Esophagus mucosa (tissue), 1 donor: ENCODE measurements around the gene ASIC4. TPM values are rescaled to one million over a fixed set of nuclear protein-coding genes. Genes with fewer than 3 reads are reported as not detected.

ENCODE experiments used
- ATAC-seq: fragments of 200-7000 bp; cut with Tn5 transposase; one replicate; pipeline ENCODE4 v1.9.1; 2020
- total RNA-seq: library from RNA; stranded (reverse); gene quantifications from one replicate; pipeline ENCODE4 v1.2.4, GENCODE V29; 2023
- donor health status: DM: yes; HTN: yes; CAD: no.

The ASIC4 gene
- total RNA-seq, 1 donor from 2014 or later, result not detected

- ATAC-seq, result peak; percentile 92
Measured at GRCh38 chr2:219498280-219499057, 15.8 kb upstream of the ASIC4 start, which contains the start of gene GMPPA. GMPPA (plus strand) TSS chr2:219498891; CDS start chr2:219499976, 1,085 bp downstream.

DNA sequence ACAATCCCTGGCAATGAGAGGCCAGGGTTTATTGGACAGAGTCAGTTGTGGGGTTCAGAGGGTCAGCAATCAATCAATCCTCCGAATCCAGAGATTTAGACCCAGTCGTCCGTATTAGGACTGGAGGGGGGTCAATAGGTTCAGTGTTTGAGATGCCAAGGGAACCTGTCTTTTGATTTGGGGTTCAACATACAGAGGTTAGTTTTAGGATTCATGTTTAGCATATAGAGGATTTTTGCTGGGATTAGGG lies 15.3 kb upstream of the ASIC4 start:
- ATAC-seq, result no peak

- ATAC-seq, result no peak
Measured at GRCh38 chr2:219499555-219499954, 14.7 kb upstream of the ASIC4 start.

- no peak for ATAC-seq
Measured at GRCh38 chr2:219500135-219500534, 14.1 kb upstream of the ASIC4 start.

- ATAC-seq, result no peak
Measured at GRCh38 chr2:219501849-219502248, 12.4 kb upstream of the ASIC4 start.

- ATAC-seq, result no peak
Measured at GRCh38 chr2:219502618-219503017, 11.7 kb upstream of the ASIC4 start.

GRCh38 chr2:219505585-219505984 lies 8.7 kb upstream of the ASIC4 start:
- no peak for ATAC-seq

- no peak for ATAC-seq
Measured at GRCh38 chr2:219506153-219506801, 8.0 kb upstream of the ASIC4 start.

- no peak for ATAC-seq
Measured at GRCh38 chr2:219506802-219507526, 7.3 kb upstream of the ASIC4 start.

DNA sequence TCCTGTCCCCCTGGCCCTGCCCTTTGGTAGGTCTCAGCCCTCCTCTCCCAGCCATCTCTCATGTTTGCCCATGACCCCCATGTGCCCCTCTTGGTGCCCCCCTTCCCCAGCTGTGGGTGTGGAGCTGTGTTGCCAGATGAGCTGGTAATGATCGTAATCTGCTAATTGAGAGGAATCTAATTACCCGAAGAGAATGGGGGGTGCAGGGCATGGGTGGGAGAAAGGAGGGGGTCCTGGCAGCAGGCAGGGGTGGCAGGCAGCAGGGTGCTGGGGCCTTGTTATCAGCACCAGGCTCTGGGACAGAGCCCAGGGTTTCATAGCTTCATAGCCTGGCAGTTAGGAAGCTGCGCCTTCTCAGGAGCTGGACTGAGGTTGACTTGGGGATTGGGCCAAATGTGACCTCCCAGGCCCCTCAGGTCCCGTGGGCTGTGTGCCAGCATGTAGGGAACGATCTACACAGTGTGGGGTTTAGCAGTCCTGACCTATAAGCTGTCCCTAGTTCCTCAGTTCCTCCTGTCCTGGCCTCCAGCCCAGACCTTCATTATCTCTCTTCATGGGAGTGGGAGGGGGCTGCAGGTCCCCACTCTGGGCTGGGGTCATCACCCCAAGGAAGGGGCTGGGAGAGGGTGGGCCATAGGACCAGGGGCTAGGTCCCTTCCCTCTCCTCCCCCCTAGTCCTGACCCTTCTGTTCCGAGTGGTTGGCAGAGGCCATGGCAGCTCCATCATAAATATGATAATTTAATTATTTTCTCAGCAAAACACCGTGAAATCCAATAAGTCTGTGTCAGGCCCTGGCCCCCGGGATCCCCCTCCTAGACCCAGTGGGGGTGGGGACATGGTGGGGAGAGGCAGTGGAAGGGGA lies 6.5 kb upstream of the ASIC4 start:
- no peak for ATAC-seq

DNA sequence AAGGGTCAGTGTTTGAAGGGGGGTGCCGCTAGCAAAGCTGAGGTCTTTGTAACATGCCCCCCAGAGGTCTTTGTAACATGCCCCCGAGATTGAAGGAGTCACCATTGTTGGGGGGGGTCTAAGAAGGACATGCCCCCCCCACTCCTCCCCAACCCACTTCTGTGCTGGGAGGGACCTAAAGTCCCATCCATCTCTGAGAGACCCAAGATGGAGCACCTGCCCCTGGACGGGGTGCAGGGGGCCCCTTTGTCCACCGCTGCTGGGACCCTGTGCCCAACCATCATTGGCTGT lies 5.9 kb upstream of the ASIC4 start:
- no peak for ATAC-seq

DNA sequence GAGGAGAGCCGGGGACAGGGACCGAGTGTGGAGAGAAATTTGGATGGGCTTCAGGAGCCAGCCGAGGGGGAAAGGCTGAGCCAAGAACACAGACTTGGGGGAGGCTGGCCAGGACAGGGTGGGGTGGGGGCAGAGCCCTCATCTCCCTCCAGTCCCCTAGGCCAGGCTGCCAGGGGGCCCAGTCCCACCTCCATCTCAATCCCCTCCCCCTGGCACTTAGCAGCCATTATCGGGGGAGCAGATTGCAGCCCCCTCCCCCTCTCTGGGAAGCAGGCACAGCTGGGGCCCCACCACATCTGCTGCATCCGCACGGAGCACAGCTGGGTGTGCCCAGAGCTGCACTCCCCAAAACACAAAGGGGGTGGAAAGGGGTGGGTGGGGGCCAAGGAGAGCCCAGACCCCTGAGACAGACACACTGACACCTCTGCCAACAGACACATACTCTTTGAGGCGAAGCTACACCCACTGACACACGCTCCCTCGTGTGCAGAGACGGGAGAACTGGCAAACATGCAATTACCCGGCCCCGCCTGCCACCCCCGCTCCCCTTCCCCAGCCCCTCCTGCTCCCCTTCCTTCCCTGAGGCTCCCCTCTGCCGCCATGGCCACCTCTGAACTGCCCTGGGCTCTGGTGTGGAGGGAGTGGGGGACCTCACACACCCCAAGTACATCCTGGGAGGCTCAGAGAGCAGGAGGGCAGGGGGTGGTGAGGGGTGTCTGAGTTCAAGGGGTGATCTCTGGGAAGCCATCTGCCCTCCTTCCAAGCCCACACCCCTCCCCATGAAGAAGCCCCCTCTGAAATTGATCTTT lies 5.1 kb upstream of the ASIC4 start:
- peak; percentile 6 for ATAC-seq

- ATAC-seq, result peak; percentile 63
Measured at GRCh38 chr2:219509780-219510511, 4.3 kb upstream of the ASIC4 start.

GRCh38 chr2:219510512-219511135 lies 3.7 kb upstream of the ASIC4 start:
- ATAC-seq, result no peak

DNA sequence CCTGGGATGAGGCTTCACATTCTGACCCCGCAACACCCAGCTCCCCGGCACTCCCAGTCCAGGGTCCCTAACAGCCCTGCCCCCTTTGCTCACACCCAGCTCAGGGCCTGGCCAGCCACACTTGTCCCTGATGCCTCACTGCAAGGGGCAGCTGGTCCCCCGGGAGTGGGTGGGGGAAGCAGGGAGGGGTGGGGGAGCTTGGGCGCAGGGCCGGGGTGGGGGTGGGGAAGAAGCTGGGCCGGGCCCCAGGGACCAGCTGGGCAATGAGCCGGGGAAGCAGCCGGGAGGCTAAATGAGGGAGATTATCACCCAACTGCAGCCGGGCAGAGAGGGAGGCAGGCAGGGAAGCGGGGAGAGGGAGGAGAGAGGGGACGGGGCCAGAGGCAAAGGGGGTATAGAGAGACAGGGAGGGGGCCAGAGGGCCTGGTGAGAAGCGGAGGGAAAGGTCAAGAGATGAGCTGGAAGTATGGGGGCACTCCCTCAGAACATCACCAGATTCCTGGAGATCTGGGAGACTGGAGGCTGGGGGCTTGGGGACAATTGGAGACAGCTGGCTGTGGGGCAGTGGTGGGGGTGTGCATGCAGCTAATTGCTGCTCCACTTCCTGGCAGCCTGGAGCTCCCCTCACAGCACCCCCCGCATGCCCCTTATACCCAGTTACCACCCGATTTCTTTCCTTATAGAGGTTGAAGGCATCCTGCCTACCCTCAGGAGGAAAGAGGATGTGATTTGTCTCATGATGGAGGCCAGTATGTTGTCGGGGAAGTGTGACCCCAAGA lies 2.5 kb upstream of the ASIC4 start:
- ATAC-seq, result no peak

GRCh38 chr2:219512524-219513216 lies 1.6 kb upstream of the ASIC4 start:
- ATAC-seq, result no peak

- no peak for ATAC-seq
Measured at GRCh38 chr2:219513787-219514186, 495 bp upstream of the ASIC4 start.

DNA sequence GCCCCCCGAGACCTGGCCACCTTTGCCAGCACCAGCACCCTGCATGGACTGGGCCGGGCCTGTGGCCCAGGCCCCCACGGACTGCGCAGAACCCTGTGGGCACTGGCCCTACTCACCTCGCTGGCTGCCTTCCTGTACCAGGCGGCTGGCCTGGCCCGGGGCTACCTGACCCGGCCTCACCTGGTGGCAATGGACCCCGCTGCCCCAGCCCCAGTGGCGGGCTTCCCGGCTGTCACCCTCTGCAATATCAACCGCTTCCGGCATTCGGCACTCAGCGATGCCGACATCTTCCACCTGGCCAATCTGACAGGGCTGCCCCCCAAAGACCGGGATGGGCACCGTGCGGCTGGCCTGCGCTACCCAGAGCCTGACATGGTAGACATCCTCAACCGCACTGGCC lies 554 bp downstream of the ASIC4 start:
- ATAC-seq, result no peak

DNA sequence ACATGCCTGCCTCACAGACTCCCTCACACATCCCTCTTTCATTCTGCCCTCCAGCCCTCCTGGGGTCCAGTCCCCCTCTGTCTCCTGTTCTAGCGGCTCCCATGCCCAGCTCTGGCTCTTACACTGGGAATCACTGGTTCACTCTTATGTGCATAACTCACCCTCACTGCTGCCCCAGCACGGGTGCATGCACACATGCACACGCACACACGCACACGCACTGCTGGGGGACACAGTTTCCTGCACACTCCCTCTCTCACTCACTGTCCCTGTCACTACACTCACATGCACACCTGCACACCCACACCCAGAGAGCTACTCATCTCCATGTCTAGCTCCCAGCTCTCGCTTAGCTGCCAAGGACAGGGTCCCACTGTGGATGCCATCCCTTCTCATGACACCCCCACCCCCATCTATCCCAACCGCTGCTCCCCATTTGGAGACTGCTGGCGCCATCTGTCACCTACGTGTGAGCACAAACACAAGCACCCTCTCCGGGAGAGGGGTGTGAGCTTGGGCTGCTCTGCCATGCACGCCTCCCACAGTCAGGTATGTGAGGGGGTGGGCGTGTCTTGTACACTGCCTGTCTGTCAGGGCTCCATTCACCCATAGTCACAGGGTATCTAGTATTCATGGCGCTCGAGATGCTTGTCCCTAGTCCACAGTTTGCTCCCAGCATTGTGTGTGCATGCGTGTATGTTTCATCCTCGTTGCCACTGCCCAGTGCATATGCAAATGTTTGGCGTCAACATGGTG lies 1.8 kb downstream of the ASIC4 start:
- ATAC-seq, result no peak
